HEK293T (cell line): Measurements from ENCODE around the gene TAS2R14.

Experiments
- CTCF ChIA-PET: fragments of 350-600 bp; formaldehyde crosslinking; extraction: SDS; loops from one replicate; lab custom pipeline; 2021; ENCODE audit warnings: antibody characterized with exemption, inconsistent platforms; lab: Yijun Ruan, JAX
- POLR2A ChIA-PET: fragments of 350-600 bp; formaldehyde crosslinking; extraction: SDS; loops from one replicate; lab custom pipeline; 2020; ENCODE audit warnings: antibody characterized with exemption, inconsistent platforms; lab: Yijun Ruan, JAX
- DNase-seq: peaks from one replicate; pipeline ENCODE4 v3.0.0; 2012; ENCODE audit warnings: mixed read lengths; ENCODE audit errors: extremely low spot score
- ARNT ChIP-seq: fragments of 450-650 bp; IDR thresholded peaks from 2 replicates; pipeline ENCODE4 v1.6.1; 2017; ENCODE audit warnings: mild to moderate bottlenecking
- BHLHE40 ChIP-seq: fragments of 450-650 bp; IDR thresholded peaks from 2 replicates; pipeline ENCODE4 v1.6.1; 2016; ENCODE audit warnings: mild to moderate bottlenecking, moderate library complexity, borderline replicate concordance
- CTBP1 ChIP-seq: fragments of 450-650 bp; IDR thresholded peaks from 2 replicates; pipeline ENCODE4 v1.6.1; 2016; ENCODE audit warnings: borderline replicate concordance
- ELF4 ChIP-seq: fragments of 450-650 bp; IDR thresholded peaks from 2 replicates; pipeline ENCODE4 v1.6.1; 2017; ENCODE audit warnings: antibody characterized with exemption
- FOXA1 ChIP-seq: fragments of 450-650 bp; IDR thresholded peaks from 2 replicates; pipeline ENCODE4 v1.6.1; 2016; ENCODE audit warnings: mild to moderate bottlenecking
- FOXK2 ChIP-seq: fragments of 450-650 bp; IDR thresholded peaks from 2 replicates; pipeline ENCODE4 v1.6.1; 2016; ENCODE audit warnings: mild to moderate bottlenecking
- FOXM1 ChIP-seq: fragments of 450-650 bp; IDR thresholded peaks from 2 replicates; pipeline ENCODE4 v1.6.1; 2017; ENCODE audit warnings: mild to moderate bottlenecking, borderline replicate concordance
- HDGF ChIP-seq: fragments of 450-650 bp; IDR thresholded peaks from 2 replicates; pipeline ENCODE4 v1.6.1; 2017; ENCODE audit warnings: antibody characterized with exemption, borderline replicate concordance
- L3MBTL2 ChIP-seq: fragments of 450-650 bp; conservative IDR thresholded peaks from 2 replicates; pipeline ENCODE4 v1.6.1; 2016; ENCODE audit warnings: mild to moderate bottlenecking
- LEF1 ChIP-seq: fragments of 450-650 bp; IDR thresholded peaks from 2 replicates; pipeline ENCODE4 v1.6.1; 2017; ENCODE audit warnings: mild to moderate bottlenecking, borderline replicate concordance
- NFRKB ChIP-seq: fragments of 450-650 bp; IDR thresholded peaks from 2 replicates; pipeline ENCODE4 v1.6.1; 2016; ENCODE audit warnings: mild to moderate bottlenecking, moderate library complexity
- SP1 ChIP-seq: fragments of 450-650 bp; IDR thresholded peaks from 2 replicates; pipeline ENCODE4 v1.6.1; 2017
- SUZ12 ChIP-seq: fragments of 450-650 bp; IDR thresholded peaks from 2 replicates; pipeline ENCODE4 v1.6.1; 2016; ENCODE audit warnings: mild to moderate bottlenecking
- TARDBP ChIP-seq: fragments of 450-650 bp; IDR thresholded peaks from 2 replicates; pipeline ENCODE4 v1.6.1; 2016
- ZNF384 ChIP-seq: fragments of 450-650 bp; IDR thresholded peaks from 2 replicates; pipeline ENCODE4 v1.6.1; 2016
- TF ChIP-seq, protein P1 (sequence below): fragments of 450-650 bp; IDR thresholded peaks from 2 replicates; pipeline ENCODE4 v1.6.1; 2016

TAS2R14 gene

GRCh38 chr12:10967409-10967808, 28.3 kb upstream of the TAS2R14 start:
- no peak for TF ChIP-seq BHLHE40
- POLR2A ChIA-PET: no interaction called here
- no peak for DNase-seq
- CTCF ChIA-PET: no interaction called here

DNA sequence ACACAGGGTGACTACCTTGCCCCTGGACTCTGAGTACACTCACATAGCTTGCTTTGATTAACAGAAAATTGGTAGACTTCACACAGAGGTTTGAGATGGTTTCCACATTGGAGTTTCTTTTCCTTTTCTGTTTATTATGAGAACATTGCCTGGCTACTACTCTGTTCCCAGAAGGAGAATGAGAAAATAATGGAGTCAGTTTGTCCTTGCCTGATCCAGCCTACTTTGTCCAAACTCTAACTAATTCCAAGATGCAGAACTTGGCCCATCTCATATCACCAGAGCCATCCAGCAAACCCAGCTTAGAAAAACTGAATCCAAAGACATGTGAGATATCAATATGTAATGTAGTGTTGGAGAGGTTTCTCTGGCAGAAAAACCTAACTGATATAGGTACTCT, 27.3 kb upstream of the TAS2R14 start:
- no peak for DNase-seq
- ChIA-PET CTCF (no interaction called here), POLR2A (no interaction called here)
- TF ChIP-seq CTBP1: no peak
- TF ChIP-seq FOXA1: no peak
- no peak for TF ChIP-seq FOXM1
- TF ChIP-seq BHLHE40: no peak
- TF ChIP-seq ARNT: no peak
- TF ChIP-seq SP1: no peak

- ChIA-PET CTCF (no interaction called here), POLR2A (no interaction called here)
Observed at GRCh38 chr12:10965476-10965875, 26.4 kb upstream of the TAS2R14 start.

GRCh38 chr12:10960211-10960610, 21.1 kb upstream of the TAS2R14 start:
- CTCF ChIA-PET: no interaction called here
- TF ChIP-seq ELF4 (no peak), TARDBP (no peak), NFRKB (no peak), L3MBTL2 (no peak), ARNT (no peak), FOXK2 (no peak), HDGF (no peak), ZNF384 (no peak), FOXM1 (no peak), LEF1 (no peak), SUZ12 (no peak), BHLHE40 (no peak), SP1 (no peak)
- TF ChIP-seq, protein P1, sequence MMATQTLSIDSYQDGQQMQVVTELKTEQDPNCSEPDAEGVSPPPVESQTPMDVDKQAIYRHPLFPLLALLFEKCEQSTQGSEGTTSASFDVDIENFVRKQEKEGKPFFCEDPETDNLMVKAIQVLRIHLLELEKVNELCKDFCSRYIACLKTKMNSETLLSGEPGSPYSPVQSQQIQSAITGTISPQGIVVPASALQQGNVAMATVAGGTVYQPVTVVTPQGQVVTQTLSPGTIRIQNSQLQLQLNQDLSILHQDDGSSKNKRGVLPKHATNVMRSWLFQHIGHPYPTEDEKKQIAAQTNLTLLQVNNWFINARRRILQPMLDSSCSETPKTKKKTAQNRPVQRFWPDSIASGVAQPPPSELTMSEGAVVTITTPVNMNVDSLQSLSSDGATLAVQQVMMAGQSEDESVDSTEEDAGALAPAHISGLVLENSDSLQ: no peak
- POLR2A ChIA-PET: no interaction called here
- DNase-seq: no peak

More at GRCh38 chr12:10965476-10965875, 26.4 kb upstream of the TAS2R14 start:
- DNase-seq: no peak
- TF ChIP-seq FOXA1 (no peak), ARNT (no peak), ZNF384 (no peak), NFRKB (no peak), BHLHE40 (no peak), LEF1 (no peak), CTBP1 (no peak), SP1 (no peak), TARDBP (no peak), HDGF (no peak), ELF4 (no peak), L3MBTL2 (no peak), SUZ12 (no peak), FOXM1 (no peak), FOXK2 (no peak)
- TF ChIP-seq, protein P1: no peak

- POLR2A ChIA-PET: no interaction called here
- DNase-seq: no peak
- TF ChIP-seq ZNF384: no peak
- TF ChIP-seq SP1: no peak
- TF ChIP-seq NFRKB: no peak
- TF ChIP-seq TARDBP: no peak
- no peak for TF ChIP-seq LEF1
- no peak for TF ChIP-seq FOXK2
- CTCF ChIA-PET: no interaction called here
Observed at GRCh38 chr12:10959804-10960203, 20.7 kb upstream of the TAS2R14 start.

DNA sequence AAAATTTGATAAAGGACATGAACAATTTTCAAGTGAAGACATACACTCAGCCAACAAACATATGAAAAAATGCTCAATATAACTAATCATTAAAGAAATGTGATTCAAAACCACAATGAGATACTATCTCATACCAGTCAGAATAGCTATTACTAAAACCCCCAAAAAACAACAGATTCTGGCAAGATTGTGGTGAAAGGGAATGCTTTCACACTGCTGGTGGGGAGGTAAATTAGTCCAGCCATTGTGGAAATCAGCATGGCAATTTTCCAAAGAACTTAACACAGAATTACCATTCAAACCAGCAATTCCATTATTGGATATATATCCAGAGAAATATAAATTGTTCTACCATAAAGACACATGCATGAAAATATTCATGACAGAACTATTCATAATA, 18.7 kb upstream of the TAS2R14 start:
- ChIA-PET POLR2A (no interaction called here), CTCF (no interaction called here)
- TF ChIP-seq NFRKB (no peak), L3MBTL2 (no peak), SP1 (no peak), TARDBP (no peak), FOXK2 (no peak), ELF4 (no peak), HDGF (no peak), LEF1 (no peak), ARNT (no peak), SUZ12 (no peak), FOXM1 (no peak), ZNF384 (no peak)
- TF ChIP-seq, protein P1: no peak
- DNase-seq: no peak

GRCh38 chr12:10956085-10956484, 17.0 kb upstream of the TAS2R14 start:
- no peak for DNase-seq
- CTCF ChIA-PET: no interaction called here
- TF ChIP-seq, protein P1: no peak
- TF ChIP-seq FOXK2 (no peak), HDGF (no peak), NFRKB (no peak), ZNF384 (no peak), FOXA1 (no peak), FOXM1 (no peak), ARNT (no peak), CTBP1 (no peak), SUZ12 (no peak), SP1 (no peak), BHLHE40 (no peak), LEF1 (no peak), ELF4 (no peak), L3MBTL2 (no peak), TARDBP (no peak)
- POLR2A ChIA-PET: no interaction called here
